Measurements from ENCODE around the gene RIPK4. TPM values are rescaled to one million over a fixed set of nuclear protein-coding genes. Genes with fewer than 3 reads are reported as not detected.
"Not testable (repeated sequence)": the region's sequence is repeated elsewhere in the genome, so short reads cannot be mapped to it uniquely, and the experiment has no call there.

The RIPK4 gene
- total RNA-seq, 8 experiments from 2014 or later, result 0.18 to 0.57 (median 0.38) TPM; not detected in 1

- 7 to 100% (median 51%) methylated on average over 1 to 11 of the region's 13 CpGs for WGBS, 10 experiments
- Histone ChIP-seq H3K27ac (no peak overlapping the region), H3K4me3 (no peak overlapping the region), H3K4me1 (replicated peaks in 1 of 2) (no peaks in the 10 kb centered on the region)
- peak in 3 of 8 experiments; percentile 16 to 56 (median 25) for ATAC-seq (replicated peaks in 6 of 8)
- in situ Hi-C loops (cut with MboI; ENCODE audit: low pct_unique_long_range_greater_than_20kb in 2 of 9, low sequenced_read_pairs in 9 of 9, unreplicated experiment in 9 of 9), result loop anchor here in 6 of 9 experiments (25.0 kb wide), 2 partner anchors 174 to 499 kb away; no protein-coding TSS in a partner anchor
Measured at GRCh38 chr21:41786509-41786987, 19.7 kb upstream of the RIPK4 start.

GRCh38 chr21:41785262-41785661, 18.4 kb upstream of the RIPK4 start:
- ATAC-seq (replicated peaks in 6 of 8); H3K4me3 ChIP-seq; H3K4me1 ChIP-seq (replicated peaks in 1 of 2); H3K27ac ChIP-seq: not testable (repeated sequence)
- WGBS, 10 experiments, result 43 to 100% (median 91%) methylated on average over 2 to 12 of the region's 12 CpGs; no CpG with 5 or more reads in 2 of the 10 experiments
- in situ Hi-C loops (cut with MboI; ENCODE audit: low pct_unique_long_range_greater_than_20kb in 2 of 9, low sequenced_read_pairs in 9 of 9, unreplicated experiment in 9 of 9), result loop anchor here in 6 of 9 experiments (25.0 kb wide), 2 partner anchors 173 to 498 kb away; no protein-coding TSS in a partner anchor

GRCh38 chr21:41784456-41785102, 17.7 kb upstream of the RIPK4 start:
- H3K27ac ChIP-seq, result no peak overlapping the region
- H3K4me3 ChIP-seq, result no peak overlapping the region
- in situ Hi-C loops (cut with MboI; ENCODE audit: low pct_unique_long_range_greater_than_20kb in 2 of 9, low sequenced_read_pairs in 9 of 9, unreplicated experiment in 9 of 9), result loop anchor here in 6 of 9 experiments (25.0 kb wide), 2 partner anchors 172 to 497 kb away; no protein-coding TSS in a partner anchor
- WGBS, 10 experiments, result 47 to 100% (median 86%) methylated on average over 1 to 12 of the region's 15 CpGs
- ATAC-seq (replicated peaks in 6 of 8), result no peak
- no peaks in the 10 kb centered on the region for H3K4me1 ChIP-seq (replicated peaks in 1 of 2)

- peak in 7 of 8 experiments; percentile 27 to 80 (median 63) for ATAC-seq (replicated peaks in 6 of 8)
- WGBS, 10 experiments, result 20 to 82% (median 59%) methylated on average over 1 to 12 of the region's 18 CpGs; no CpG with 5 or more reads in 3 of the 10 experiments
- no peak overlapping the region for H3K4me3 ChIP-seq
- no peak overlapping the region for H3K27ac ChIP-seq
- in situ Hi-C loops (cut with MboI; ENCODE audit: low pct_unique_long_range_greater_than_20kb in 2 of 9, low sequenced_read_pairs in 9 of 9, unreplicated experiment in 9 of 9), result loop anchor here in 6 of 9 experiments (25.0 kb wide), 2 partner anchors 171 to 496 kb away; no protein-coding TSS in a partner anchor
- H3K4me1 ChIP-seq (replicated peaks in 1 of 2), result no peaks in the 10 kb centered on the region
Measured at GRCh38 chr21:41783476-41784180, 16.8 kb upstream of the RIPK4 start.

GRCh38 chr21:41781050-41781410, 14.2 kb upstream of the RIPK4 start:
- Histone ChIP-seq H3K27ac (no peak overlapping the region), H3K4me1 (replicated peaks in 1 of 2) (no peaks in the 10 kb centered on the region), H3K4me3 (no peak overlapping the region)
- no peak for ATAC-seq (replicated peaks in 6 of 8)
- in situ Hi-C loops (cut with MboI; ENCODE audit: low pct_unique_long_range_greater_than_20kb in 2 of 9, low sequenced_read_pairs in 9 of 9, unreplicated experiment in 9 of 9), result loop anchor here in 6 of 9 experiments (25.0 kb wide), 2 partner anchors 169 to 494 kb away; no protein-coding TSS in a partner anchor
- WGBS, 10 experiments, result 50 to 100% (median 81%) methylated on average over 1 to 2 of the region's 2 CpGs; no CpG with 5 or more reads in 3 of the 10 experiments

GRCh38 chr21:41780337-41781049, 13.6 kb upstream of the RIPK4 start:
- WGBS, 10 experiments, result 17 to 90% (median 40%) methylated on average over 1 of the region's 1 CpG; no CpG with 5 or more reads in 1 of the 10 experiments
- Histone ChIP-seq H3K4me1 (replicated peaks in 1 of 2) (no peaks in the 10 kb centered on the region), H3K27ac (no peak overlapping the region), H3K4me3 (no peak overlapping the region)
- no peak for ATAC-seq (replicated peaks in 6 of 8)
- in situ Hi-C loops (cut with MboI; ENCODE audit: low pct_unique_long_range_greater_than_20kb in 2 of 9, low sequenced_read_pairs in 9 of 9, unreplicated experiment in 9 of 9), result loop anchor here in 6 of 9 experiments (25.0 kb wide), 2 partner anchors 168 to 493 kb away; no protein-coding TSS in a partner anchor

GRCh38 chr21:41779659-41780058, 12.8 kb upstream of the RIPK4 start:
- 39 to 80% (median 53%) methylated on average over 2 to 5 of the region's 5 CpGs; no CpG with 5 or more reads in 3 of the 10 experiments for WGBS, 10 experiments
- in situ Hi-C loops (cut with MboI; ENCODE audit: low pct_unique_long_range_greater_than_20kb in 2 of 9, low sequenced_read_pairs in 9 of 9, unreplicated experiment in 9 of 9), result loop anchor here in 7 of 9 experiments (10.0 to 25.0 kb wide), 3 partner anchors 165 to 492 kb away; no protein-coding TSS in a partner anchor
- H3K4me1 ChIP-seq (replicated peaks in 1 of 2), result no peaks in the 10 kb centered on the region
- H3K4me3 ChIP-seq, result no peak overlapping the region
- no peak overlapping the region for H3K27ac ChIP-seq
- no peak for ATAC-seq (replicated peaks in 6 of 8)

- in situ Hi-C loops (cut with MboI; ENCODE audit: low pct_unique_long_range_greater_than_20kb in 2 of 9, low sequenced_read_pairs in 9 of 9, unreplicated experiment in 9 of 9), result loop anchor here in 7 of 9 experiments (10.0 to 25.0 kb wide), 3 partner anchors 164 to 492 kb away; no protein-coding TSS in a partner anchor
- ATAC-seq (replicated peaks in 6 of 8), result no peak
- 26 to 100% (median 69%) methylated on average over 1 to 9 of the region's 16 CpGs; no CpG with 5 or more reads in 1 of the 10 experiments for WGBS, 10 experiments
Measured at GRCh38 chr21:41778930-41779600, 12.2 kb upstream of the RIPK4 start.

GRCh38 chr21:41777951-41778815, 11.3 kb upstream of the RIPK4 start:
- ATAC-seq (replicated peaks in 6 of 8), result peak; percentile 73 to 98 (median 94)
- in situ Hi-C loops (cut with MboI; ENCODE audit: low pct_unique_long_range_greater_than_20kb in 2 of 9, low sequenced_read_pairs in 9 of 9, unreplicated experiment in 9 of 9), result loop anchor here in 7 of 9 experiments (10.0 to 25.0 kb wide), 3 partner anchors 163 to 491 kb away; no protein-coding TSS in a partner anchor
- Histone ChIP-seq H3K4me3 (no peak overlapping the region), H3K4me1 (replicated peaks in 1 of 2) (no peaks in the 10 kb centered on the region), H3K27ac (no peak overlapping the region)
- 9 to 76% (median 26%) methylated on average over 2 to 22 of the region's 45 CpGs for WGBS, 10 experiments

More at GRCh38 chr21:41778930-41779600, 12.2 kb upstream of the RIPK4 start:
- no peak overlapping the region for H3K4me3 ChIP-seq
- H3K27ac ChIP-seq, result no peak overlapping the region
- H3K4me1 ChIP-seq (replicated peaks in 1 of 2), result no peaks in the 10 kb centered on the region

GRCh38 chr21:41776778-41777177, 9.9 kb upstream of the RIPK4 start:
- no peak for ATAC-seq (replicated peaks in 6 of 8)
- no peaks in the 10 kb centered on the region for H3K4me1 ChIP-seq (replicated peaks in 1 of 2)
- no peak overlapping the region for H3K4me3 ChIP-seq
- 95 to 100% (median 100%) methylated on average over 1 to 4 of the region's 4 CpGs; no CpG with 5 or more reads in 4 of the 10 experiments for WGBS, 10 experiments
- no peak overlapping the region for H3K27ac ChIP-seq
- in situ Hi-C loops (cut with MboI; ENCODE audit: low pct_unique_long_range_greater_than_20kb in 2 of 9, low sequenced_read_pairs in 9 of 9, unreplicated experiment in 9 of 9), result loop anchor here in 7 of 9 experiments (10.0 to 25.0 kb wide), 3 partner anchors 162 to 489 kb away; no protein-coding TSS in a partner anchor

GRCh38 chr21:41775149-41775472, 8.3 kb upstream of the RIPK4 start:
- H3K4me3 ChIP-seq, result no peak overlapping the region
- in situ Hi-C loops (cut with MboI; ENCODE audit: low pct_unique_long_range_greater_than_20kb in 2 of 9, low sequenced_read_pairs in 9 of 9, unreplicated experiment in 9 of 9), result loop anchor here in 7 of 9 experiments (10.0 to 25.0 kb wide), 3 partner anchors 160 to 488 kb away; no protein-coding TSS in a partner anchor
- H3K27ac ChIP-seq, result no peak overlapping the region
- H3K4me1 ChIP-seq (replicated peaks in 1 of 2), result no peaks in the 10 kb centered on the region
- no peak for ATAC-seq (replicated peaks in 6 of 8)
- 67 to 100% (median 92%) methylated on average over 2 to 3 of the region's 3 CpGs; no CpG with 5 or more reads in 5 of the 10 experiments for WGBS, 10 experiments

Data from motor neuron (in vitro differentiated cells).